ENCODE data around the gene SMURF1.
"Not testable (repeated sequence)": the region's sequence is repeated elsewhere in the genome, so short reads cannot be mapped to it uniquely, and the experiment has no call there.

The SMURF1 gene

DNA sequence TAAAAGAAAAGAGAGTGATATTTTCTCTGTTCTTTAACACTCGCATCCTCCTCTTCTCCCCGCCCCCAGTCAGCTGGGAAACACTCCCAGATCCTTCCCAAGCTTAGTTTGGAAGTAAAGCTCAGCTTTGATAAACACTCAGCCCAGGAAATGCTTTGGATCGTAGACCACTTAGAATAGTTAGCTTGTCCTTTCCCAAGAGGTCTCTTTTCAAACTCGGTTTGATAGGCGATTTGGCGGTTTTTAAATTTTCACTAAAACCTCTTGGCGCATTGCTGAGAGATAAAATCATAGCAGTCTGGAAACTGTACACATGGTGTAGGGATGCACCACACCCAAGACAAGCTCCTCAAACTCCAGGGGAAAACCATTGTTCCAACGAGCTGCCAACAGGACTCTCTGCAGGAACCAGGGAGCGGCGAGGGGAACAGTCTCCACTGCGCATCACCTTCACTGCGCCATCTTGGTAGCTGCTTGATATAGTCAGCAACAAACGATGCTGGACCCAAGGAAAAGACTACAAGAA, 22.3 kb downstream of the SMURF1 start:
- peak; percentile 84 for DNase-seq (ENCODE audit: low read depth)

DNA sequence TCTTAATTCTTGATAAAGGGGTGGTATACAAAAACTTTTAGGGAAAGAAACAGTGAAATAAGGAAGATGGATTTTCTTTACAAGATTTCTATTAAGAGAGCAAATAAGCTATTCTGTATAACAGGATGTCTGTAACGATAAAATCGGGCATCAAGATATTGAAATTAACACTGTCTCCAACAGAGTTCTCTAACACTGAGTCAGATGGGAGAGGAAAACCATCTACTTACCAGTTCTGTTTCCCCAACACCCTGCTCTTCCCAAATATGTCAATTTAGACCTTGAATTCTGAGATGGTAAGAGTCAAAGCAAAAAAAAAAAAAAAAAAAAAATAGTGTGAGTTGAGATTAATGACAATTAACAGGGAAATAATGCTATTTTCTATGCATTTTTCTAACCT, 23.0 kb downstream of the SMURF1 start:
- DNase-seq (ENCODE audit: low read depth): peak; percentile 25

DNA sequence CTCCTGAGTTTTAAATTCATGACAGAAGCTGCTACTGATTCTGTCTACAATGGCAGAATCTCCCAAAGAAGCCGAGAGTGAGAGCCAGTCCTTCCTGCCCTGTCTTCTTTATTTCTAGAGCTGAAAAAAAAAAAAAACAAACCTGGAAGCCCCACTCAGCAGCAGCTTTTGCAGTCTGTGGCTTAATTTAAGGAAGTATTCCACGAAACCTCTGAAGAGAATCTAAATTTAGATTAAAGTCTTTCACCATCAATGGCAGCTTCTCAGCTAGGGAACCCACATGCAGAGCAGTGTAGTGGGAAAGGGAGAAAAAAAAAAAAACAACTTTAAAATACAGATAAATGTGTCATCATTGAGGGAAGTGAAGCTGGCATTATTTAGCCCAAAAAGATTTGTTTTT, 23.4 kb downstream of the SMURF1 start:
- DNase-seq (ENCODE audit: low read depth): peak; percentile 68

DNA sequence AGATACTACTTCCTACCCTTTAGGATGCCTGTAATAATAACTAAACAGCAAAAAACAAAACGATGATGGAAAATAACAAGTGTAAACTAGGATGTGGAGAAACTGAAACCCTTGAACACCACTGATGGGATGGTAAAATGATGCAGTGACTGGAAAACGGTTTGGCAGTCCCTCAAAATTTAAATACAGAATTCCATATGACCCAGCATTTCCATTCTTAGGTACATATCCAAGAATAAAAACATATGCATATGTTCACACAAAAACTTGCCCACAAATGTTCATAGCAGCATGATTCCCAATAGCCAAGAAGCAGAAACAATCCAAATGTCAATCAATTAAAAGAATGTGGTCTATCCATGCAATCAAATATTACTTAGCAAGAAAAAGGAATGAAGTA, 25.8 kb downstream of the SMURF1 start:
- no peak for DNase-seq (ENCODE audit: low read depth)

DNA sequence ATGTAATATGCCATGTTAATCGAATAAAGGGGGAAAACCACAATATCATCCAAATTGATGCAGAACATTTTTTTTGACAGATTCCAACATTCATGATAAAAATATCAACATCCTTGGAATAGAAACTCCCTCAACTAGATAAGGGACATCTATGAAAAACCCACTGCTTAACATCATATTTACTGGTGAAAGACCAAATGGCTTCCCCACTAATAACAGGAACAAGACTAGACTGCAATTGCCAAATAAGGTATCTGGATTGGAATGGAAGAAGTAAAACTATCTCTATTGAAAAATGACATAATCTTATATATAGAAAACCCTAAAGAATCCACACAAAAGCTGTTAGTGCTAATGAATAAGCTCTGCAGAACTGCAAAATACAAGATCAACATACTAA, 27.8 kb downstream of the SMURF1 start:
- DNase-seq (ENCODE audit: low read depth): no peak

DNA sequence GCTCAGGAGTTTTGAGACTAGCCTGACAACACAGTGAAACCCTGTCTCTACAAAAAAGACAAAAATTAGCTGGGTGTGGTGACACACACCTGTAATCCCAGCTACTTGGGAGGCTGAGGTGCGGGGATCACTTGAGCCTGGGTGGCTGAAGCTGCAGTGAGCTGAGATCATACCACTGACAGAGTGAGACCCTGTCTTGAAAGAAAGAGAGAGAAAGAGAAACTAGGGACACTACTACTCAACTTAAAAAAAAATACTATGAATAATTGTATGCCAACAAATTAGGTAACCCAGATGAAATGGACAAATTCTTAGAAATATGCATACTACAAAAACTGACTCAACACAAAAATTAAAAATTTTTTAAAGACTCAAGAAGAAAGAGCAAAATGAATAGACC, 28.5 kb downstream of the SMURF1 start:
- no peak for DNase-seq (ENCODE audit: low read depth)

DNA sequence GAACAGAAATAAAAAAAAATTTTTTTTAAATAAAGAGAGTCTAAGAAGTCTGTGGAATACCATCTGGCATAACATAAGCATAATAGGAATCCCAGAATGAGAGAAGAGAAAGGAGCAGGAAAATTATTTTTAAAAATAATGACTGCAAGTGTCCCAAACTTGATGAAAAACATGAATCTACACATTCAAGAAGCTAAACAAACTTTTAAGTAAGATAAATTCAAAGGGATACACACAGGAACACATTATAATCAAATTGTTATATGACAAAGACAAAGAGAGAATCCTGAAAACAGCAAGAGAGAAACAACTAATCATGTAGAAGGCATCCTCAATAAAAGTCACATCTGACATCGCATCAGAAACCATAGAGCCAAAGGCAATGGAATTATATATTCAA, 30.9 kb downstream of the SMURF1 start:
- DNase-seq (ENCODE audit: low read depth): no peak

DNA sequence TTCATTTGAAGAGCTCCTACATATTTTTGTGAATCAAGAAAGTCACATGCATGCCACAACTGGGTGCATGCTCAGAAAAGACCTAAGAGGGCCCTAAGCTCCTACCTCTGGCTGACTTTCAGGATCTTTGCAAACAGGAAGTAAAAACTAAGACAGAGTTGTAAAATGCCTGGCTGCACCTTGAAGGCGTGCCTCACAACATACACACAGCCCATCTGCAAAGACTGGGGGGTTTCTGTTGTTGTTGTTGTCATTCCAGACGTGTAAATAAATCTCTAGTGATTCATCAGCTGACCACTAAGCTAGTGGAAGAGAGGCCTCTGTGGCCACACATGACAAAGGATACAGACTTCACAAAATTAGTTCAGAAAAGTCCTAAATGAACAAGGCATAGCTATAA, 31.8 kb downstream of the SMURF1 start:
- no peak for DNase-seq (ENCODE audit: low read depth)

DNA sequence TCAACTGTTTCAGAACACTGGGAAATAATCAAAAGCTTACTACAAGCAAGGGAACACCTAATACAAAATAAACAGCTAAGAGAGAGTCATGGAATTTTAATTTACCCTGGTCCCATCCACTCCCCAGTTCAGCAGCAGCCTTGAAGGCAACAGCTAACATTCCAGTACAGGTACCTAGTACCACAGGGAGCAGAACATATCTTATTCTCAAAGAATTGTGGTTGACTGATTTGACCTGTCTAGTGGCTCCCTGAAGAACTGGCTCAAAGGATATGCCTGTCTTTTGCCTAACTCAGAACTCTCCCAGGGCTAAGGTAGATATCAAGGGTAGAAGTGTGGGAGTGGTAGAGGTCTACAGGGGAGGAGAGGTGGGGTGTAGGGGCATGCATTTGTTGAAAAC, 32.3 kb downstream of the SMURF1 start:
- DNase-seq (ENCODE audit: low read depth): no peak

DNA sequence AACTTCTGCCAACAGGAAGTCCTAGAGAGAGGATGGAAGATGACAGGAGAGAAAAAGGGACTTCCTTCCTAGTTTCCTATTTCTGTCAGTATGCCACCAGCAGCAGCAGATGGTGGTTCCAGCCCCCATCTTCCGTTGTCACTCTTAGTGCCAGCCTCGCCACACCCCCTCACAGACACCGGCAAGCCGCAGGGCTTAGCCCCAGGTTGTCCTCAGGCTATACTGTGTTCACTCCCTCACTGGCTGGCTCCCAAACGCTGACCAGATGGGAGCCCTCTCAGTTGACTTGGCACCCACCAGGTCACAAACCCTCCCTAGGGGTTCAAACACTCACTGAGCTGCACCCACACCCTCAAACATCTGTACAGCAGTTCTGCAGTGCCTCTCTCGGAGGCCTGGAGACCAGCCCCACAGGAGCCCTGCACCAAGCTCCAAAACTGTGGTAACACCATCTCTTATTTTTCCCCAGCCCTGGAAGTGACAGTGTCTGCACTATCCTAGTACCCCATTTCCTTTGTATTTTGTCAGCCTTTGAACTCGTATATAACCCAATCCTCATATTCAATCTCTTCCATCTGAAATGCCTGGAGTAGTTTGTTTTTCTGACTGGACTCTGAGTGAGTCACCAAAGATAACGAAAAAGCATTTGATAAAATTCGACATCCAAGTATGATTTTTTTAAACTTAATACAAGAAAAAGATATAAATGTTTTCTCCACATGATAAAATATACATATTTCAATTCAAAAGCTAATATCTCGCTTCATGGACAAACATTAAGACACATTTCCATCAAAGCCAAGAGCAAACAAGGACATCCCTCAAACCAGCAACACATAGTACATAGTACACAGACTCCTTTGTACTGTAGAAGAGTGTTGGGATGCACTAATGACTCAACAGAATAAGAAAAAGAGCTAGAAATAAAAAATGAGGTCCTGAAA, 34.5 kb downstream of the SMURF1 start:
- DNase-seq (ENCODE audit: low read depth): peak; percentile 49

DNA sequence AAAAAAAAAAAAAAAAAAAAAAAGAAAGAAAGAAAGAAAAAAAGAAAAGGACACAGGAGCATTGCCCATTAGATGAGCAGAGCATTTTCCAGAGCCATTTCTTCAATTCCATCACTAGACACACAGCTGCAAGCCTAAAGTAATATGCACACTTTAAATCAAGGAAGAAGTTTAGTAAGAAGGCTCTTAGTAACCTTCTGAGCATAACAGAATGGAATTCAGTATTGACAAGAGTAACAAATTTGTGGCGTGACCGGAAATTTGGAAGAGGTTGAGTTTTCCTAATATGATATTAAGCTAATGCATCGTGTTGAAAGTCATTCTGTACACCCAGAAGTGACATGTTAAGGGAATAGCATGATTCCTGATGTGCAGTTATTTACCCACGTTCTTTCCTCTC, 35.3 kb downstream of the SMURF1 start:
- DNase-seq (ENCODE audit: low read depth): peak; percentile 78

DNA sequence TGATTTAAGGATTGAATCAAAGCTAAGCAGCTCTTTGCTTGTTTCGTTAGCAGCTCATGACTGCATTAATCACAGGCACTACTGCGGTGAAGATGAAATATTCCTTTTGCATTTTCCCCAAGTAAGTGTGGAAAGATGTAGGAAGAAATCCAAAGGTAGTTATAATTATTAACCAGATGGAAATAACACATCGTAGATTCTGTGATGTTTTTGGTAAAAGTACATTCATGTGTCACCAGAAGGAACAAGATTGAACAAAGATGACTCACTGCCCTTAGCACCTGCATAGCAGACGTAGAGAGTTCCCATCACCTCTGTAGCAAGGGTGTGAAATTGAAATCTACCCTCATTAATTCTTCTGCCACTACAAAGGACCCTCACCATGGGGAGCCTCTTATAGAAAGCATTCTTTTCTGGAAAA, 37.1 kb downstream of the SMURF1 start:
- DNase-seq (ENCODE audit: low read depth): no peak

DNA sequence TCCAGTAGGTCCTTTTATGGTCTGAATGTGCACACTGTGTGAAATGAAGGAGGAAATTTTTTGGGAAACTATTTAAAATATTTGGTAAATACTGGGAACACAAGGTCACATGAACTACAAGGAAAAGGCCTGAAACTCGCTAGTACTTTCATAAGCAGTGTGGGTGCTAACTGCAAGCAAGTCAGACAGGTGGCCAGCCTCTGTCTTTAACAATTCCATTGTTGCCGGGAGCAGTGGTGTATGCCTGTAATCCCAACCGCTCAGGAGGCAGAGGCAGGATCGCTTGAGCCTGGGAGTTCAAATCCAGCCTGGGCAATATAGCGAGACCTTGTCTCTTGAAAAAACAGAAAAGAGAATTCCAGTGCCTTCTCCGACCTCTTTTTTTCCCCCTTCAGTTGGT, 37.5 kb downstream of the SMURF1 start:
- DNase-seq (ENCODE audit: low read depth): peak; percentile 49

DNA sequence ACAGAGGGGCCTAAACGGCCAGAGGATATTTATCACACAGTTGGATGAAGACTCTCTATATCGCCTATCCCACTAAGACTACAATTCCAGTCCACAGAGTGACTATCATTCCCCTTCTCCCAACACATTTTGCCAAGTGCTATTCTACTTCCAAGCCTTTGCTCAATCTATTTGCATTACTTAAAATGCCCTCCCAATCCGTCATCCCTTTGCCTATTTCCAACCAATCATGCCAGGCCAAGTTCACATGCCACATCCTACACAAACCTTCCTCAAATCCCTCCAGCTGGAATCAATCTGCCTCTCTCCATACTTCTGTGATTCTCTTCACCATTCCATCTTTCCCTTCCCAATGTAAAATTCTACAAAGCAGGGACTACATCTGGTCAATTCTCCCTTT, 38.2 kb downstream of the SMURF1 start:
- no peak for DNase-seq (ENCODE audit: low read depth)

DNA sequence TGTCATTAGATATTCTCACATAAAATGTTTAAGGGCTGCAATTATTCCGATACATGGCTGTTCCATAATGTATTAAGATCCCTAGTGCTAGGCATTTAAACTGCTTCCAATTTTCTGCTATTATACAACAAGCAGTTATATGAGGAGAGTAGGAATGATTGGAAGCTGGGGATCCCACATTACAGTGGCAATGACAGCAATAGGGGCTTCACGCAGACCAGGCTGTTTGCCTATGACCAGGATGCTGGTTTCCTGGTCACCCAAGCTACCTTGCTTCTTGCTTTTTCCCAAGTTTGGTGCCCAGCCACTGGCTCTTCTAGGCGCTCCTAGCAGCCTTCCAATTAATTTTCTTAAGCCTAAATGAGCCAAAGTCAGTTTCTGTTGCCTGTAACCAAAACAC, 39.3 kb downstream of the SMURF1 start:
- DNase-seq (ENCODE audit: low read depth): no peak

DNA sequence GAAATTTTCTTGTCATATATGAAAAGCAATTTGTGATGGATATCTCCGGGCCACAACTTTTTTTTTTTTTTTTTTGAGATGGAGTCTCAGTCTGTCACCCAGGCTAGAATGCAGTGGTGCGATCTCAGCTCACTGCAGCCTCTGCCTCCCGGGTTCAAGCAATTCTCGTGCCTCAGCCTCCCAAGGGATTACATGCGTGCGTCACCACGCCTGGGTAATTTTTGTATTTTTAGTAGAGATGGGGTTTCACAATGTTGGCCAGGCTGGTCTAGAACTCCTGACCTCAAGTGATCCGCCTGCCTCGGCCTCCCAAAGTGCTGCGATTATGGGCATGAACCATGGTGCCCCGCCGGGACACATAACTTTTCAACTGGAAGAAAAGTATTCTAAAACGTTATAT, 40.1 kb downstream of the SMURF1 start:
- DNase-seq (ENCODE audit: low read depth): not testable (repeated sequence)

DNA sequence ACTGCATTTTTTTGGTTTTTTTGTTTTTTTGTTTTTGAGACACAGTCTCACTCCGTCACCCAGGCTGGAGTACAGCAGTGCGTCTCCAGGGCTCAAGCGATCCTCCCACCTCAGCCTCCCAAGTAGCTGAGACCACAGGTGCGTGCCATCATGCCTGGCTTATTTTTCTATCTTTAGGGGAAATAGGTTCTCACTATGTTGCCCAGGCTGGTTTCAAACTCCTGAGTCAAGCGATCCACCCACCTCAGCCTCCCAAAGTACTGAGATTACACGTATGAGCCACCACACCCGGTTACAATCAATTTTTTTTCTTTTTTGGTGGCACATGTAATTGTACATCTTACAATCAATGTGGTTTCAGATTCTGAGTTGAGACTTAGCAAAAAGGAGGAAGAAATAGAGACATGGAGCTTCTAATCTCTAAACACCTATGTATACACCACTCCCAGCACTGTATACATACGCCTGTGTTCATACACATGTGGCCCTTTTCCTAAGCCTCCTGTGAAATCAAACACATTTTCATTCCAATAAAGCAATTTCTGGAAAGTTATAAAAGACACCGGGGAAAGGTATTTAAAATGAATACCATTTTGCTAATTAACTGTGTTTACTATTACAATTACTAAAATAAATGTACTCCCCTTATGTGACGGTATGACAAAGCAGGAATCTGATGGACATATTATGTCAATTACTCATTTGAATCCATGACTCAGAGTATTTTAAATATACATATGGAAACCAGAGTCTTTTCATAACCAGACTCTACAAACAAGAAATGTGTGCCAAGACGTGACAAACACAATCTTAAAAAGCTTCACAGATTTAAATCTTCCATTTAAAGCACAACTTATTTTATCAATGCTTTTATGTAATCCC, 40.9 kb downstream of the SMURF1 start:
- DNase-seq (ENCODE audit: low read depth): peak; percentile 87

DNA sequence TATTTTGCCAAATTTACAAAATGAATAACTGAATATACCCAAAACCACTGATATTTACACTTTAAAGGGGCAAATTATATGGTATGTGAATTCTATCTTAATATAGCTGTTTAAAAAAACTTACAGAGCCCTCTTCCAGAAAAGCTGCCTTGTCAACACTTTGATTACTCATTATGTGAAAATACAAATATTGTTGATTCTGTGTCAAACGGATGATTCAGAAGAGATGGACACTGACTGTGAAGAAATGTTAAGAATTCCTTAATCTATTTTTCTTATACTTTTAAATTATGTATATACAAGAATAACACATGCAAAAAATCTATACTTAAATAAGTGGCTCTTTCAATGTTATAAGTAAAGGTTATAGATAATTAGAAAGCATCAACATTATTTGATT, 41.5 kb downstream of the SMURF1 start:
- DNase-seq (ENCODE audit: low read depth): peak; percentile 37

DNA sequence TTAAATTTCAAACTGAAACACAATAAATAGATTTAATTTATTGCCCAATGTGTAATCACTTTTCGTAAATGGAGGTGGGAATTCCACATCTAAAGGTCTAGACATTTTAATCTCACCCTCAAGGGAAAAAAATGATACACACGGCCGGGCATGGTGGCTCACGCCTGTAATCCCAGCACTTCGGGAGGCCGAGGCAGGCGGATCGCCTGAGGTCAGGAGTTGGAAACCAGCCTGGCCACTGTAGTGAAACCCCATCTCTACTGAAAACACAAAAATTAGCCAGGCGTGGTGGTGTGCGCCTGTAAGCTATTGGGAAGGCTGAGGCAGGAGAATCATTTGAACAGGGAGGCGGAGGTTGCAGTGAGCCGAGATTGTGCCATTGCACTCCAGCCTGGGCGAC, 42.4 kb downstream of the SMURF1 start:
- not testable (repeated sequence) for DNase-seq (ENCODE audit: low read depth)

DNA sequence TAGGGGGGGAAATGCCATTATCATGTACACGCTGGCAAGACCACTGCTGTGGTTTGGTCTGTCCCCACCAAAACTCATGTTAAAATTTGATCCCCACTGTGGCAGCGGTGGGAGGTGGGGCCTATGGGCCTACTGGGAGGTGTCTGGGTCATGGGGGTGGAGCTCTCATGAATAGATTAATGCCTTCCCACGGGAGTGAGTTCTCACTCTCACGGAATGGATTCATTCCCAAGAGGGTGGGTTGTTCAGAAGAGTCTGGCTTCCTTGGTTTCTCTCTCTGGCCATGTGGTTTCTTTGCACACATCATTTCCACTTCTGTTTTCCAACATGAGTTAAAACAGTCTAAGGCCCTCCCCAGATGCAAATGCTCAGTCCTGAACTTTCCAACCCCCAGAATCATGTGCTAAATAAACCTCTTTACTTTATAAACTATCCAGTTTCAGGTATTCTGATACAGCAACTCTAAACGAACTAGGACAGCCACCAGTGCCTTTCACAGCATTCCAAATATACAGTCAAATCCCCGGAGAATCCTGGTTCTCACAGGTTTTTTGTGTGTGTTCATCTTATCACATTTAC, 44.3 kb downstream of the SMURF1 start:
- DNase-seq (ENCODE audit: low read depth): peak; percentile 56

DNA sequence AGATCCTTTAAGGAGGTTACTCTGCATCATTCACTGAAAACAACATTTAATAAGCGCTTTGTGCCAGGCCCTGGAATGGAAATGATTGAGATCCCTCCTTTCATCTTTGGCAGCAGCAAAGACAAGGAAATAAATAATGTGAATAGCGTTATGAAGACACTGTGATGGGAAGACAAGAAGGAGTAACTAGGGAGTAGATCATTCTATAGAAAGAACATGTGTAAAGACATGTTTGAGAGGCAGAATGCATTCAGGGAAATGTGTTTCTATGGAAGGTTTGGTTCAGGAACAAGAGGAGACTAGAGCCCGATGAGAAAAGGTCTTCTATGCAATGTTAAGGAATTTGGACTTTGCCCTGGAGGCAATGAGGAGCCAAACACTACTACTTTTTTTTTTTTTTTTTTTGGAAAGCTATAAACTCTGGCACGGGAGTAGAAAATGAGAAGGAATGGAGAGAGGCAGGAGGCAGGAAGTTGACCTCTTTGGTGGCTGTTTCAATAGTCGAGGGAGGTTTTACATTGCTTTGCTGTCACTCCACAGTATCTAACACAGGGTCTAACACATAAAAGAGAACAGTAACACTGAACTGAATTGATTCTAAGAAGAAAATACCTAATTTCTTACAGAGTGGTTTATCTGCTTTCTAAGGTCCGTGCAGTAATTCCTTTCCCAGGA, 44.9 kb downstream of the SMURF1 start:
- peak; percentile 90 for DNase-seq (ENCODE audit: low read depth)

DNA sequence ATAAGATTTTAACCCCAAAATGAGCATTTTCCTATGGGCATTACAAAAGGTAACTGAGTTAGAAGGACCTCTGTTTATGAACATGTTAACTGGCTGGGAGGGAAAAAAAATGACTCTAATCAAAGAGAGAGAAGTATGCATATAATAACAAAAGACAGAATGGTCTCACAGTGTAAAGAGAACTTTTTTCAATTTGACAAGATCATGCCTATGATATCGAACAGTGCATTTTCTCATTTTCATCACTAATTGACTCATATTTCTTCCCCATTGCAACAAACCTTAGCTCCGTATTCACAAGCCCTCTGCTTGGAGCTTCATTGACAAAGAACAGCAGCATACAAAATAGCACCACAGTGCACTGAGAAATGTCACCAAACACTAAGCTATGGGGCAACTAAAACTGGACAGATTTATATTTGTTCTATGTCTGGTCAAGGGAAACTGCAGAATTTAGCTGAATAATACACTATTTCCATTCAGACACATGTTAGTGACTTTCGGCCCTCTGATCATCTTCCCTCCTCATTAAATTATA, 45.6 kb downstream of the SMURF1 start:
- DNase-seq (ENCODE audit: low read depth): no peak
